GM15510 (cell line): ENCODE measurements around the gene TRIM46.

ENCODE experiments used
- POLR2A ChIP-seq: IDR thresholded peaks from 3 replicates; pipeline ENCODE4 v1.6.1; 2011; ENCODE audit warnings: borderline replicate concordance; ENCODE audit not compliant: insufficient read length; ENCODE audit errors: extremely low read depth

Gene TRIM46

GRCh38 chr1:155227261-155228095, 53.8 kb downstream of the TRIM46 start:
- peak; percentile 93 for TF ChIP-seq POLR2A

GRCh38 chr1:155228096-155228427, 54.4 kb downstream of the TRIM46 start:
- no peak for TF ChIP-seq POLR2A
